ENCODE data around the gene FZD1. TPM values are rescaled to one million over a fixed set of nuclear protein-coding genes. Genes with fewer than 3 reads are reported as not detected.

Gene FZD1
- total RNA-seq, 1 experiment from 2014 or later = 0.61 TPM

GRCh38 chr7:91294639-91295220 lies 30.5 kb downstream of the FZD1 start:
- no peak overlapping the region for H3K27ac Mint-ChIP-seq
- H3K27me3 ChIP-seq (ENCODE audit: insufficient read depth, low read length) = no peaks in the 10 kb centered on the region
- no peaks in the 10 kb centered on the region for H3K79me2 ChIP-seq (ENCODE audit: insufficient read depth, low read length)
- H3K9ac ChIP-seq (ENCODE audit: extremely low read depth, insufficient read length, low read length) = no peak overlapping the region
- H4K8ac ChIP-seq (replicated peaks; ENCODE audit: insufficient read length, low read depth, low read length) = no peak overlapping the region
- H3K23me2 ChIP-seq (ENCODE audit: insufficient read length, low read depth, low read length, poor library complexity, severe bottlenecking) = no peaks in the 10 kb centered on the region
- H2BK5ac ChIP-seq (ENCODE audit: insufficient read length, low read length) = no peak overlapping the region
- no peak overlapping the region for H3K56ac ChIP-seq (ENCODE audit: insufficient read length, low read depth, low read length)
- DNase-seq = no peak
- H3K4me1 Mint-ChIP-seq = peaks cover 0 to 3% of the 10 kb centered on the region in 2 experiments; a peak in 1 of 4 replicates
- peaks cover 0 to 8% (median 0%) of the 10 kb centered on the region in 3 experiments; a peak in 3 of 7 replicates for H3K36me3 Mint-ChIP-seq (ENCODE audit: insufficient read depth in 1 of 3, low read depth in 3 of 3)
- no peak overlapping the region for H2AK5ac ChIP-seq (ENCODE audit: insufficient read length, low read length)
- no CpG with 5 or more reads among the region's 6 CpGs for WGBS (ENCODE audit: extremely low coverage, insufficient read length, low lambda C conversion rate)
- H3K4ac ChIP-seq (ENCODE audit: low read depth, low read length) = no peak overlapping the region
- H3K27ac ChIP-seq (ENCODE audit: insufficient read length, low read depth, low read length) = no peak overlapping the region
- no peak overlapping the region for H4K91ac ChIP-seq (ENCODE audit: insufficient read length, low read depth, low read length)
- peaks cover 19% of the 10 kb centered on the region for H3K27me3 Mint-ChIP-seq (ENCODE audit: low read depth)
- no peak overlapping the region for H2BK120ac ChIP-seq (ENCODE audit: low read depth, low read length, poor library complexity, severe bottlenecking)
- no peak overlapping the region for H4K5ac ChIP-seq (ENCODE audit: insufficient read length, low read depth, low read length)
- H2AFZ ChIP-seq (ENCODE audit: low read length) = no peak overlapping the region
- no peaks in the 10 kb centered on the region for H3K79me1 ChIP-seq (ENCODE audit: insufficient read depth, low read depth, low read length, poor library complexity, severe bottlenecking)
- no peak overlapping the region for H2BK12ac ChIP-seq (ENCODE audit: insufficient read length, low read depth, low read length)
- no peak overlapping the region for H3K4me3 Mint-ChIP-seq
- H4K20me1 ChIP-seq (ENCODE audit: control insufficient read depth, insufficient read depth, insufficient read length) = no peaks in the 10 kb centered on the region
- no peak overlapping the region for H3K18ac ChIP-seq (ENCODE audit: insufficient read length, low read depth, low read length)
- H3K9me3 ChIP-seq (ENCODE audit: control insufficient read depth, low read depth, low read length) = no peaks in the 10 kb centered on the region
- H3K9me3 Mint-ChIP-seq = peaks cover 2 to 6% of the 10 kb centered on the region in 2 experiments; a peak in 4 of 5 replicates
- no peak for TF ChIP-seq CTCF (conservative IDR thresholded peaks at IDR 0.05)
- H3K14ac ChIP-seq (ENCODE audit: insufficient read depth, low read length) = no peak overlapping the region
- no peak overlapping the region for H2BK15ac ChIP-seq (ENCODE audit: low read depth, low read length)
- no peak overlapping the region for H2BK20ac ChIP-seq (ENCODE audit: low read depth, low read length, poor library complexity, severe bottlenecking)
- H3K4me2 ChIP-seq (ENCODE audit: insufficient read depth, insufficient read length, low read length) = no peak overlapping the region
- no peak overlapping the region for H3K23ac ChIP-seq (ENCODE audit: insufficient read length, low read depth, low read length)
- H3K4me1 ChIP-seq (ENCODE audit: insufficient read depth, low read length) = no peaks in the 10 kb centered on the region
- no peak overlapping the region for H3T11ph ChIP-seq (ENCODE audit: low read length)
